ENCODE data around the gene GAS2L1.

The GAS2L1 gene

GRCh38 chr22:29306175-29306834 is at the start of gene GAS2L1:
GAS2L1 (plus strand) TSS chr22:29306650; CDS start chr22:29308106, 1,456 bp downstream.
- H3K4me3 ChIP-seq (replicated peaks; ENCODE audit: low read depth, low read length) = peak within 1 kb of the TSS; percentile 76
- peak; percentile 57 for TF ChIP-seq CTCF (IDR thresholded peaks at IDR 0.05; ENCODE audit: low read depth, low read length, missing control alignments)
- DNase-seq (ENCODE audit: extremely low read depth, low read depth) = peak; percentile 33

DNA sequence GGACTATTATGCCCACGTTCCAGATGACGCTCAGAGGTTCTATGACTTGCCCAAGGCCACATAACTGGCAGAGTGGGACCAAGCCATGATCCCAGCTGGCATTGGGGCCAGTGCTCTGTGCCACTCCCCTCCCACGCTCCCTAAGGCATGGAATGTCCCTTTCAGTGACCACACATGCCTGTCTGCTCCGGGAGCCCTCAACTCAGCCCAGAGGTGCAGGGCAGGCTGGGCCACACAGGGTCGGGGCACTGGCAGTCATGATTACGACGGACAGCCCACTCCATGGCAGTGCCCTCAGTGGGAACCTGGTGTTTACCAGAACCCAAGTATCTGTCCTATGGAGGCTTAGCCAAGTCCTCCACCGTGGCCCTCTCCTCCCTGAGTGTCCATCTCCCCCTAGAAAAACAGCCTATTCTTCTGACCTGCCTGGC is 48.7 kb upstream of the GAS2L1 start:
- H3K4me3 ChIP-seq (replicated peaks; ENCODE audit: low read depth, low read length) = no peak overlapping the region
- DNase-seq (ENCODE audit: extremely low read depth, low read depth) = no peak
- no peak for TF ChIP-seq CTCF (IDR thresholded peaks at IDR 0.05; ENCODE audit: low read depth, low read length, missing control alignments)

GRCh38 chr22:29258407-29259252 is 47.8 kb upstream of the GAS2L1 start:
- TF ChIP-seq CTCF (IDR thresholded peaks at IDR 0.05; ENCODE audit: low read depth, low read length, missing control alignments) = no peak
- DNase-seq (ENCODE audit: extremely low read depth, low read depth) = no peak
- H3K4me3 ChIP-seq (replicated peaks; ENCODE audit: low read depth, low read length) = no peak overlapping the region

DNA sequence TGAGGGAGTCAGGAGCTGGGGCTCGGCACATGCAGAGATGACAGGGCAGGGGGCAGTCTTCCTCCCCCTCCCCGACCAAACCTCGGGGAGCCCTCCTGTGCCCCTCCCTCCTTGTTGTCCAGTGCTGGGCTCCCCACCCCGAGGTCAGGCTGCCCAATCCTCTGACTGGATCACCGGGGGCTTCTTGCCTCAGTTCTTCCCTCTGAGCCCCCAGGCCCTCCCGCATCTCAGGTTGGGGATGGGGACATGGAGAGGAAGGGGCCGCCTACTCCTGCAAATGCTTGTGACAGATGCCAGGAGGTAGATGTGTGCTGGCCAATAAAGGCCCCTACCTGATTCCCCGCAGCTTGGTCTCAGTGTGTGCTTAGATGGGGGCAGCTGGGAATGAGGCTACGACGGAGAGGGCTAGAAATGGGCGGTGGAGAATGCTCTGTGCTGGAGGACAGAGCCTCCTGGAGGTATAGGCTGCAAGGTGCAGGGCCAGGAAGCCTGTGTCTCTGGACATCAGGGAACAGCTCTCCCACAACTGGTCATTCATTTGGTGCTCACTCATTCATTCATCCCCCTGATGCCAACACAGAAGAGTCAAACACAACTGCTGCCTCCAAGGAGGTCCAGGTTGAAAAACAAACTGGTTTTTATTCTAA is 47.1 kb upstream of the GAS2L1 start:
- no peak for DNase-seq (ENCODE audit: extremely low read depth, low read depth)
- H3K4me3 ChIP-seq (replicated peaks; ENCODE audit: low read depth, low read length) = no peak overlapping the region
- peak; percentile 21 for TF ChIP-seq CTCF (IDR thresholded peaks at IDR 0.05; ENCODE audit: low read depth, low read length, missing control alignments)

DNA sequence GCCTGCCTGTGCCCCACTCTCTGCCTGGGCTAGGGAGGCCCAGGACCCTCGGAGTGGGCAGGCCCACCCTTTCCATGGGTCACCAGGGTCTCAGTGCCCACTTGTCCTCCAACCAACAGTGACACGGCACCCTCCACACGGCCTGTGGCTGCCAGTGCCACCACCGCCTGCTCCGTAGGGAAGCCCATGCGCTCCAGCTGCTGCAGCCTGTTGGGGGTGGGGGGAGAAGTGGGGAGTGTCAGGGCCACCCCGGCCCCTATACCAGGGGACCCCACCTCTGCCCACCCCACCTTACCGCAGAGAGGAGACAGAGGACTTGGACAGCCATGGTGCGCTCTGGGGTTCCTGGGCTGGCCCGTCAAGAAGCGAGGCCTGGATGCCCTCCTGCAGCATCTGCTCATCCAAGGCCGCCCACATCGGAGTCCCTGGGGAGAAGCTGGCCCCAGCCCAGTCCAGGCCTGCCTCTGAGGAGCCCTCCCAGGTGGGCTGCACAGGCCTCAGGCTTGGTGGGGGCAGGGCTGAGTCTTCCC is 46.4 kb upstream of the GAS2L1 start:
- H3K4me3 ChIP-seq (replicated peaks; ENCODE audit: low read depth, low read length) = no peak overlapping the region
- DNase-seq (ENCODE audit: extremely low read depth, low read depth) = no peak
- TF ChIP-seq CTCF (IDR thresholded peaks at IDR 0.05; ENCODE audit: low read depth, low read length, missing control alignments) = no peak

DNA sequence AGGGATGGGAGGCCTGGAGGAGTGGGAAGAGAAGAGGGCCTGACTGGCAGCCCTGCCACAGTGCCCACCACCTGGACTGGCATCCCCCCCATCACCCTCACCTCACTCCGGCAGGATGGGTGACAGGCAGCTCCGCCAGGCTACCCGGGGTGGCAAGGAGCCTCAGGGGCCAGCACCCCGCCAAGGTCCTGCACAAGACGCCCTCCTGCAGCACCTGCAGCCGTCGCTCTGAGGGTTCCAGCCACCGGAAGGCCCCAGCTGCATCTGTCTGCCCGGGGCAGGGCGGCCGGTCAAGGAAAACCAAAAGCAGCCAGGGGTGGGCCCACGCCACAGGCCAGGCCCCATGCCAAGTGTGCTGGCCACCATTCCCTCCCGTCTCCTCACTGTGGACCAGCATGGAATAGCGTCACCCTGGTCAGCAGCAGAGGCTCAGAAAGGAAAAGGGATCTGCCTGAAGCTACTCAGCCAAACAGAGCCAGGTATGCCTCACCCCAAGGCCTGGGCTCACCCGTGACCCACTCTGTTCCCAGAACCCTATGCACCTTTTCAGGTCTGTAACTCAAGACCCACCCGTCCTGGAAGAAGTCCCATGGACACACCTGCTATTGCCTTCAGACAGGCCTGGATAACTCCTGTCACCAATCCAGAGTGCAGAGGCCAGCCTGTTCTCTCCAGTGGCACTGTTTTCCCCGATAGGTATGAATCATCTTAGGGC is 45.7 kb upstream of the GAS2L1 start:
- no peak for DNase-seq (ENCODE audit: extremely low read depth, low read depth)
- TF ChIP-seq CTCF (IDR thresholded peaks at IDR 0.05; ENCODE audit: low read depth, low read length, missing control alignments) = no peak
- no peak overlapping the region for H3K4me3 ChIP-seq (replicated peaks; ENCODE audit: low read depth, low read length)
